A549 (cell line): ENCODE measurements around the gene INPP5A.

Experiments
- GATA3 ChIP-seq: IDR thresholded peaks from 2 replicates; pipeline ENCODE4 v1.6.1; 2012; ENCODE audit warnings: borderline replicate concordance
- MAX ChIP-seq: IDR thresholded peaks from 2 replicates; pipeline ENCODE4 v1.6.1; 2012
- NPAS2 ChIP-seq: fragments of 250-450 bp; sonication (Bioruptor Pico); IDR thresholded peaks from 2 replicates; pipeline ENCODE4 v1.8.0; 2022; ENCODE audit warnings: mild to moderate bottlenecking, moderate library complexity, borderline replicate concordance
- POLR2A ChIP-seq: IDR thresholded peaks from 2 replicates; pipeline ENCODE4 v1.6.1; 2012; ENCODE audit warnings: mild to moderate bottlenecking, low read length
- RFX5 ChIP-seq: fragments of 450-650 bp; IDR thresholded peaks from 2 replicates; pipeline ENCODE4 v1.7.1; 2014; ENCODE audit warnings: antibody characterized with exemption, mild to moderate bottlenecking, moderate library complexity
- SMC3 ChIP-seq: fragments of >200 bp; sonication (Bioruptor Twin); formaldehyde crosslinking; IDR thresholded peaks from 3 replicates; pipeline ENCODE4 v1.6.1; 2018; ENCODE audit warnings: inconsistent platforms
- TP53 ChIP-seq: fragments of 250-450 bp; sonication (Bioruptor Pico); IDR thresholded peaks from 2 replicates; pipeline ENCODE4 v1.5.0; 2021; ENCODE audit warnings: mild to moderate bottlenecking, moderate library complexity
- TF ChIP-seq, protein P1 (sequence below): fragments of >200 bp; sonication (Bioruptor Twin); formaldehyde crosslinking; IDR thresholded peaks from 3 replicates; pipeline ENCODE4 v1.5.1; 2016

GRCh38 chr10:132517951-132518521 lies 19.6 kb upstream of the INPP5A start:
- TF ChIP-seq MAX, result no peak
- TF ChIP-seq, protein P1, sequence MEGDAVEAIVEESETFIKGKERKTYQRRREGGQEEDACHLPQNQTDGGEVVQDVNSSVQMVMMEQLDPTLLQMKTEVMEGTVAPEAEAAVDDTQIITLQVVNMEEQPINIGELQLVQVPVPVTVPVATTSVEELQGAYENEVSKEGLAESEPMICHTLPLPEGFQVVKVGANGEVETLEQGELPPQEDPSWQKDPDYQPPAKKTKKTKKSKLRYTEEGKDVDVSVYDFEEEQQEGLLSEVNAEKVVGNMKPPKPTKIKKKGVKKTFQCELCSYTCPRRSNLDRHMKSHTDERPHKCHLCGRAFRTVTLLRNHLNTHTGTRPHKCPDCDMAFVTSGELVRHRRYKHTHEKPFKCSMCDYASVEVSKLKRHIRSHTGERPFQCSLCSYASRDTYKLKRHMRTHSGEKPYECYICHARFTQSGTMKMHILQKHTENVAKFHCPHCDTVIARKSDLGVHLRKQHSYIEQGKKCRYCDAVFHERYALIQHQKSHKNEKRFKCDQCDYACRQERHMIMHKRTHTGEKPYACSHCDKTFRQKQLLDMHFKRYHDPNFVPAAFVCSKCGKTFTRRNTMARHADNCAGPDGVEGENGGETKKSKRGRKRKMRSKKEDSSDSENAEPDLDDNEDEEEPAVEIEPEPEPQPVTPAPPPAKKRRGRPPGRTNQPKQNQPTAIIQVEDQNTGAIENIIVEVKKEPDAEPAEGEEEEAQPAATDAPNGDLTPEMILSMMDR, result no peak
- TF ChIP-seq SMC3, result no peak
- no peak for TF ChIP-seq POLR2A
- TF ChIP-seq TP53, result no peak
- no peak for TF ChIP-seq NPAS2
- no peak for TF ChIP-seq GATA3
- TF ChIP-seq RFX5, result no peak
